ENCODE data around the gene GLIPR1L2.
"Not testable (repeated sequence)": the region's sequence is repeated elsewhere in the genome, so short reads cannot be mapped to it uniquely, and the experiment has no call there.

GLIPR1L2 gene

GRCh38 chr12:75432924-75433323 lies 42.0 kb downstream of the GLIPR1L2 start:
- no peak overlapping the region for H3K27ac ChIP-seq
- TF ChIP-seq ZFX (IDR thresholded peaks at IDR 0.05; ENCODE audit: borderline replicate concordance) = no peak
- TF ChIP-seq, protein P1, sequence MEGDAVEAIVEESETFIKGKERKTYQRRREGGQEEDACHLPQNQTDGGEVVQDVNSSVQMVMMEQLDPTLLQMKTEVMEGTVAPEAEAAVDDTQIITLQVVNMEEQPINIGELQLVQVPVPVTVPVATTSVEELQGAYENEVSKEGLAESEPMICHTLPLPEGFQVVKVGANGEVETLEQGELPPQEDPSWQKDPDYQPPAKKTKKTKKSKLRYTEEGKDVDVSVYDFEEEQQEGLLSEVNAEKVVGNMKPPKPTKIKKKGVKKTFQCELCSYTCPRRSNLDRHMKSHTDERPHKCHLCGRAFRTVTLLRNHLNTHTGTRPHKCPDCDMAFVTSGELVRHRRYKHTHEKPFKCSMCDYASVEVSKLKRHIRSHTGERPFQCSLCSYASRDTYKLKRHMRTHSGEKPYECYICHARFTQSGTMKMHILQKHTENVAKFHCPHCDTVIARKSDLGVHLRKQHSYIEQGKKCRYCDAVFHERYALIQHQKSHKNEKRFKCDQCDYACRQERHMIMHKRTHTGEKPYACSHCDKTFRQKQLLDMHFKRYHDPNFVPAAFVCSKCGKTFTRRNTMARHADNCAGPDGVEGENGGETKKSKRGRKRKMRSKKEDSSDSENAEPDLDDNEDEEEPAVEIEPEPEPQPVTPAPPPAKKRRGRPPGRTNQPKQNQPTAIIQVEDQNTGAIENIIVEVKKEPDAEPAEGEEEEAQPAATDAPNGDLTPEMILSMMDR (IDR thresholded peaks at IDR 0.05) = no peak

DNA sequence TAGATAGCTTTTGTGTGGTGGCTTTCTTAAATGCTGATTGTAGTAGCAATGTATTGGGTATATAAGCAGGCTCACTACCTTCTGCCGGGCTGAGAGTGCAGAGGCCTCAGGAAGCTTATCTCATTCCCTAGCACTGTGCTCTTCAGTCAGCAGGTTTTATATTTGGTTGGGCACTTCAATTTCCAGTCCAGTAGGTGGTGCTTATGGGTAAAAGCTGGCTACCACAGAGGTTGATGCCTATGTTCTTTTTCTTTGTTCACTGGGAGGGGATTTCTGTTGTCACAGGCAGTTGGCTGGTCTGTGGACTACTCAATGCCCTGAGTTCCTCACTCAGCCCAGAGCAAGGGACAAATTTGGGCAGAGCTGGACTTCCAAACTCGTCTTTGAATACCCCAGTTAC lies 46.7 kb downstream of the GLIPR1L2 start:
- no peak for TF ChIP-seq ZFX (IDR thresholded peaks at IDR 0.05; ENCODE audit: borderline replicate concordance)
- TF ChIP-seq, protein P1 (IDR thresholded peaks at IDR 0.05) = peak; percentile 44
- H3K27ac ChIP-seq = no peak overlapping the region

- H3K27ac ChIP-seq = no peak overlapping the region
- TF ChIP-seq, protein P1 (IDR thresholded peaks at IDR 0.05) = no peak
These were observed 47.3 kb downstream of the GLIPR1L2 start for GRCh38 chr12:75438059-75438754.

DNA sequence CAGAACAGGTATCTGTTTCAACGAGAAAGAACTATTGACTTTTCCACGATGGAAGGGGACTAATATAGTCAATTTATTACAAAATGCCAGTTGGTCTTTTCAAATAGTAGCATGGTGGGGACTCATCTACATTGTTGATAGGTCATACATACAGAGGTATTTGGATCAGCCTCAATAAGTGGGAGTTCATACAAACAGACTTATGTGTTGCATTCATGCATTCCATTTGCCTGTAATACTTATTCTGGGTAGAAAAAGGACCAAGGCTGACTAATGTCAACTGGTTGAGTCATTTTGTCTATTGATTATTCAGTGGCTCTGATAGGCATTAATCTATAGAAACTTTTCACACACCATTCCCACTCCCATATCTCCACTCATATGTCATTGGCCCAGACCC lies 48.2 kb downstream of the GLIPR1L2 start:
- TF ChIP-seq ZFX (IDR thresholded peaks at IDR 0.05; ENCODE audit: borderline replicate concordance) = no peak
- TF ChIP-seq, protein P1 (IDR thresholded peaks at IDR 0.05) = no peak
- H3K27ac ChIP-seq = no peak overlapping the region

DNA sequence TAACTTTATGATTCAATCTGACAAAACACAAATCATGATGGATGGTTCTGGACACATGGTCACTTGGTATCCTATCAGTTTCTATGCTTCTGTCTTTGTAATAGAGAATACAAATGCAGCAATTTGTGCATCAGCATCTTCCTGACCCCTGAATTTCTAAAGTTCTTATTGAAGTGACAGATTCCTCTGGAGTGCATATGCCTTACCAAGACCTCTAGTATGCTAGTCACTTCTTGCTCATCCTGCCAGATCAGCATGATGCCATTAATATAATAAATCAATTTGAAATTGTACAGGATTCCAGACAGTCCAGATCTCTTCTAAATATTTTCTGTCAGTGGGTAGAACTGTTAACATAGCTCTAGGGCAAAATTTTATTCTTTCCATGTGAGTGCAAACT lies 49.0 kb downstream of the GLIPR1L2 start:
- TF ChIP-seq, protein P1 (IDR thresholded peaks at IDR 0.05) = no peak
- TF ChIP-seq ZFX (IDR thresholded peaks at IDR 0.05; ENCODE audit: borderline replicate concordance) = no peak
- no peak overlapping the region for H3K27ac ChIP-seq

- not testable (repeated sequence) for H3K27ac ChIP-seq
These were observed 51.0 kb downstream of the GLIPR1L2 start for GRCh38 chr12:75441687-75442449.

DNA sequence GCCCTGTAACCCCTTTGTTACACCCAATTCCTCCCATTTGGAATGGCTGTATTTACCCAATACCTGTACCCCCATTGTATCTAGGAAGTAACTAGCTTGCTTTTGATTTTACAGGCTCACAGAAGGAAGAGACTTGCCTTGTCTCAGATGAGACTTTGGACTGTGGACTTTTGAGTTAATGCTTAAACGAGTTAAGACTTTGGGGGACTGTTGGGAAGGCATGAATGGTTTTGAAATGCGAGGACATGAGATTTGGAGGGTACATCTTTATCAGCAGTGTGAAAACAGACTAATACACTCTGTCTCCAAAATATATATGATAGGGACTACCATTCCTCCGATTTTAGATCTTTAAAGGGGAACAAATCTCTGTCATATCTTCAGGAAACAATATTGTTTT lies 51.6 kb downstream of the GLIPR1L2 start:
- H3K27ac ChIP-seq = not testable (repeated sequence)

GRCh38 chr12:75443709-75444108 lies 52.8 kb downstream of the GLIPR1L2 start:
- TF ChIP-seq, protein P1 (IDR thresholded peaks at IDR 0.05) = no peak
- H3K27ac ChIP-seq = no peak overlapping the region
